Activated gamma-delta T cell treated with Interleukin-2 at 50 U/mL for 16 hours (primary cell): ENCODE data around the gene TMEM238.

ENCODE experiments used
- DNase-seq: peaks from one replicate; pipeline ENCODE4 v3.0.0-alpha.2; 2020

Gene TMEM238

GRCh38 chr19:55354698-55355212 is 29.3 kb downstream of the TMEM238 start, which contains the start of gene COX6B2:
Gene COX6B2 (minus strand): TSS chr19:55354719. CDS start chr19:55354521, 198 bp downstream.
- no peak for DNase-seq

- DNase-seq = peak; percentile 46
These were observed 30.0 kb downstream of the TMEM238 start for GRCh38 chr19:55353803-55354697.

GRCh38 chr19:55353356-55353802 is 30.7 kb downstream of the TMEM238 start:
- no peak for DNase-seq

GRCh38 chr19:55352549-55353145 is 31.4 kb downstream of the TMEM238 start:
- DNase-seq = no peak

GRCh38 chr19:55352040-55352439 is 32.1 kb downstream of the TMEM238 start:
- DNase-seq = no peak

GRCh38 chr19:55350620-55351315 is 33.3 kb downstream of the TMEM238 start:
- DNase-seq = no peak

- DNase-seq = no peak
These were observed 35.6 kb downstream of the TMEM238 start for GRCh38 chr19:55348317-55349034.

GRCh38 chr19:55347442-55348009 is 36.6 kb downstream of the TMEM238 start:
- DNase-seq = no peak

- DNase-seq = no peak
These were observed 37.2 kb downstream of the TMEM238 start for GRCh38 chr19:55346725-55347441.

GRCh38 chr19:55345818-55346724 is 38.0 kb downstream of the TMEM238 start:
- no peak for DNase-seq

- no peak for DNase-seq
These were observed 38.8 kb downstream of the TMEM238 start for GRCh38 chr19:55345101-55345817.

GRCh38 chr19:55344444-55344843 is 39.6 kb downstream of the TMEM238 start:
- DNase-seq = no peak

GRCh38 chr19:55341595-55342531 is 42.2 kb downstream of the TMEM238 start:
- DNase-seq = no peak

GRCh38 chr19:55341171-55341588 is 42.9 kb downstream of the TMEM238 start:
- no peak for DNase-seq

- no peak for DNase-seq
These were observed 43.3 kb downstream of the TMEM238 start for GRCh38 chr19:55340784-55341147.

GRCh38 chr19:55339889-55340783 is 44.0 kb downstream of the TMEM238 start:
- DNase-seq = no peak

GRCh38 chr19:55339105-55339888 is 44.8 kb downstream of the TMEM238 start, which contains the start of gene KMT5C:
Gene KMT5C (plus strand): TSS chr19:55339876. CDS start chr19:55341937, 2,061 bp downstream.
- peak; percentile 100 for DNase-seq
